DMS 273 (cell line): ENCODE results near the gene KLHL13.

Source experiments
- DNase-seq: peaks from one replicate; lab custom pipeline; 2025; ENCODE audit not compliant: unreplicated experiment; lab: John Stamatoyannopoulos, UW

KLHL13 gene

GRCh38 chrX:117871796-117872195 is 244.8 kb downstream of the KLHL13 start:
- no peak for DNase-seq

- DNase-seq = no peak
Observed at GRCh38 chrX:117860517-117860916, 256.1 kb downstream of the KLHL13 start.

DNA sequence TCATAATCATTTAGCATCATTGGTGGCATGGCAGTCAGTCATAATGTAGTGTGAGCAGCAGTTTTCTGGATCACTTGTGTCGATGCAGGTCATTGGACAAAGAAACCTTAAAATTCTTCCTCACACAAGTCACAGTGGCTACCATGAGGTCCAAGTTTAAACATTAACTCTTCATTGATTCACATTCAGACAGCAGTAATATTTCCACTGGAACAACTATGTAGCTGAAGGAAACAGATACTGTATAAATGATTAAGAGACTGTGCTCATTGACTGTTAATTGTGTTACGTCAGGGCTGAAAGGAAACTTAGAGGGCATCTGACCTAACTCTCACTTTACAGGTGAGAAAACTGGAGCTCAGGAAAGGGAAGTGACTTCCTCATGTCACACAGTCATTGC is 261.8 kb downstream of the KLHL13 start:
- no peak for DNase-seq

- no peak for DNase-seq
Observed at GRCh38 chrX:117851025-117851424, 265.6 kb downstream of the KLHL13 start.
